Globus pallidus (tissue), 1 donor: Measurements from ENCODE around the gene CCDC73.
A peak's percentile ranks its signal among the peaks of the same experiment; 100 is the strongest.
"Not testable (repeated sequence)": the region's sequence is repeated elsewhere in the genome, so short reads cannot be mapped to it uniquely, and the experiment has no call there.

ENCODE experiments used
- DNase-seq: peaks from one replicate; pipeline ENCODE4 v3.0.0-alpha.2; 2015; ENCODE audit warnings: low spot score

CCDC73 gene

GRCh38 chr11:32794439-32794838 lies at the start of gene CCDC73:
CCDC73 (minus strand) TSS chr11:32794662; CDS start chr11:32760243, 34,419 bp downstream.
- no peak for DNase-seq

DNA sequence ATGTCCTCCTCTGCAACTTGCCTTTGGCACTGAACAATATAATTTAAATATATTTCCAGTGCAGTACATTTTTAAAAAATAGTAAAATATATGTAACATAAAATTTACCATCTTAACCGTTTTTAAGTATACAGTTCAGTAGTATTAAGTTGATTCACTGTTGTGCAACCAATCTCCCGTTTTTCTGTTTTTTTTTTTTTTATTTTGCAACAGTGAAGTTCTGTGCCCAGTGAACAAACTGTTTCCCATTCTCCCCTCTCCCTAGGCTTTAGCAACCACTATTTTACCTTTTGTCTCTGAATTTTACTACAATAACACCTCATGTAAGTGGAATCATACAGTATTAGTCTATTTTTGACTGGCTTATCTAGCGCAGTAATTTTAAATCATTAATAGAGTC lies 49.1 kb upstream of the CCDC73 start:
- DNase-seq, result no peak

GRCh38 chr11:32840587-32840986 lies 46.1 kb upstream of the CCDC73 start:
- DNase-seq, result no peak

- no peak for DNase-seq
Measured at GRCh38 chr11:32839308-32839707, 44.8 kb upstream of the CCDC73 start.

- DNase-seq, result no peak
Measured at GRCh38 chr11:32838505-32839274, 44.2 kb upstream of the CCDC73 start.

DNA sequence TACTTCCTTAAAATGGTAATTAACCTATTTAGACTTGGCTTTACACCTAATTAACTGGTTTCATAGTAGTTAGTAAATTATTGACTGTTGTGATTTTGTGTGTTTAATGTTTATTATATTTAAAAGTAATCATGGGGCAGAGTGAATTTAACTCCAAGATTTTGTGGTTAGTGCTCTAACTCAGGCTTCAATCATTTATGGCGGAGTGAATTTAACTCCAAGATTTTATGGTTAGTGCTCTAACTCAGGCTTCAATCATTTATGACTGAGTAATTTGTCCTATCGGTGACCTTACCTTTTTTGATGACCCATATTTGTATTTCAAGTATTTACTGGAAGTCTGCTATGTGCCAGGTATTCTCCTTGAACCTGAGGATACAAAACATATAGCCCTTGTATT lies 42.5 kb upstream of the CCDC73 start:
- DNase-seq, result no peak

DNA sequence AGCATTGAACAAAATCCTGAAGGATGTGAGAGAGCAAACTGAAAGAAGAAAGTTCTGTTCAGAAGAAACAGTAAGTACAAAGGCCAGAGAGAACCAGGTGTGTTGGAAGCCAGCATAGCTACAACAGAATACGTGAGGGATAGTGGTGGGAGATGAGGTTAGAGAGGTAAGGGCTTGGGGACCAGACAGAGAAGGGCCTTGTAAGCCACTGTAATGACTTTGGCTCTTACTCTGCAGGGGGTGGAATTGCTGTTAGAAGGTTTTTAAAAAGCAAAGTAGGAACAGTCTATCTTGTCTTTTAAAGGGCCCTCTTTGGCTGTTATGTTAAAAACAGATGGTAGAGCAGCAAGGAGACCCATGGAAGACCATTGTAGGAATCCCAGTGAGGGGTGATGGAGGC lies 39.5 kb upstream of the CCDC73 start:
- DNase-seq, result no peak

- no peak for DNase-seq
Measured at GRCh38 chr11:32831221-32831620, 36.8 kb upstream of the CCDC73 start.

- DNase-seq, result no peak
Measured at GRCh38 chr11:32830796-32831195, 36.3 kb upstream of the CCDC73 start.

DNA sequence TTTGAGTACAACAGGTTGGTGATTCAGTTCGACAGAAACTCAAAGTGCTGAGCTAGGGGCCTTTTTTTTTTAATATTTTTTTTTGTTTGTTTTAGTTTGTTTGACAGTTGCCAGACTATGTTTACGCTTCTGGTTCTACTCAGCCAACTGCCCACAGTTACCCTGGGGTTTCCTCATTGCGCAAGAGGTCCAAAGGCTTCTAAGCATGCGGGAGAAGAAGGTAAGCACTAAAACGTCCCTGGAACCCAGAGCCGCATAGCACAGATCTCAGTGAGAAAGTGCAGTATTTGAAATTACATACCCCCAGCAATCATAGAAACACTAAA lies 35.9 kb upstream of the CCDC73 start:
- DNase-seq, result no peak

GRCh38 chr11:32829680-32830412 lies 35.4 kb upstream of the CCDC73 start, which contains the start of gene PRRG4:
PRRG4 (plus strand) TSS chr11:32829927; CDS start chr11:32830530, 603 bp downstream.
- DNase-seq, result peak; percentile 37

DNA sequence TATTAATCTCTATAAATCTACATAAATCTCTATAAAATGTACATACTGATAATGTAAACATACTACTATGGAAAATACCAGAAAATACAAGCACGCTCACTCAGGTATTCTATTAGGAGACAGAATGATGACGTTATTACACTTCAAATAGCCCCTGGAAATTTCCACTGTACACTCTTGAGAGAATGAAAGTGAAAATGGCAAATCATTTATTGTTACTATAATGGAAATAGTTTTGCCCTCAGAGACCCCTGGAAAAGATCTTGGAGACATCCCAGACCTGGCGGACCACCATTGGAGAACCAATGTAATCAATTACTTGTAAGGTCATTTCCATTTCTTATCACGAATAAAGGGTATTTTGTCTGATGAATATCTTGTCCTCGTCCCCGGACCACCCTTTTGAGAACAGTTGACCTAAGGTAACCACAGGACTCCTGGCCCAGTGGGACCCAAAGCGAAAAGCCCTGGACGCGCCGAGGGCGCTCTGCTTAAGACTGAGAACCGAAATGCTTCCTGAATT lies 34.8 kb upstream of the CCDC73 start:
- no peak for DNase-seq

DNA sequence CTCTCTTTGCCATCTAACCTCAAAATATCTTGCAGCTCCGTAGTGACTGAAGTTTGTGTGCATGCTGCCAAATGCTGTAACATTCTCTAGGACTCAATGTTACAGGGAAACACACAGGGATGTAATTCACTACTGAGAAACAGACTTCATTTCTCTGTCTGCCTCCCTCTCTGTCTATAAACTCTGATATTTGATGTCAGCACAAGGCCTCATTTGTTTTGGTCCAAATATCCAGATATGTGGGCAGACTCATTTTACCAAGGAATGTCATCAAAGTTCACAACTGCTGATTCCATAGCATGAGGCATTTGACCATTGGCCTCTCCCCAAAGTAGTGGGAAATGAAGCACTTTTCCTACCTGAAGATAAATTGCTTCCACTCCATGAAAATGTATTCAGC lies 32.8 kb upstream of the CCDC73 start:
- no peak for DNase-seq

DNA sequence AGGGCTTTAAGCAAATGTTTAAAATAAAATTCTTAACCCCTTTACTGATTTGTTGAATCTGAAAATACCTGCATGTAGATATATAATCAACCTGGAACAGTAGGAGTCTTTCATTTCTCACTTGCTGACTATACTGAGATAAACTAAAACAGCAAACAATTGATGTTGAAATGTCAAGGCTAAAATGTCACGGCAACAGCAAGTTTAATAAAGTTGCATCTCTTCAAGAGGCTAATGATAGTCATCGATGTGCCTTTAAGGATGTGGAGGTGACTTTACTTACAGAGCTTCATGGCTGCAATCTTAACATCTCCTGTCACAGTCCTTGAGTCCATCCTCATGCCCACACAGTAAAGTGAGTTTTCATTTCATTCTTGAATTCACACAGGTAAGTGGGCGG lies 31.7 kb upstream of the CCDC73 start:
- no peak for DNase-seq

DNA sequence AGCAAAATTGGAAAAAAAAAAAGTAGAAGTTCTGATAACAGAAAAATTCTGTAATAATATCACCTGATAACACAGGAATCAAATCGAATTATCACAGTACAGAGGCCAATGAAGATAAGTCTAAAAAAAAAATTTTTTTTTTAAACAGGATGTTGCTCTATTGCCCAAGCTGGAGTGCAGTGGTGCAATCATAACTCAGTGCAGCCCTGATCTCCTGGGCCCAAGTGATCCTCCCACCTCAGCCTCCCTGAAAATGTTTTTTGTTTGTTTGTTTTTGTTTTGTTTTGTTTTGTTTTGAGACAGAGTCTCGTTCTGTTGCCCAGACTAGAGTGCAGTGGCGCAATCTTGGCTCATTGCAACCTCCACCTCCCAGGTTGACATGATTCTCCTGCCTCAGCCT lies 29.2 kb upstream of the CCDC73 start:
- not testable (repeated sequence) for DNase-seq

DNA sequence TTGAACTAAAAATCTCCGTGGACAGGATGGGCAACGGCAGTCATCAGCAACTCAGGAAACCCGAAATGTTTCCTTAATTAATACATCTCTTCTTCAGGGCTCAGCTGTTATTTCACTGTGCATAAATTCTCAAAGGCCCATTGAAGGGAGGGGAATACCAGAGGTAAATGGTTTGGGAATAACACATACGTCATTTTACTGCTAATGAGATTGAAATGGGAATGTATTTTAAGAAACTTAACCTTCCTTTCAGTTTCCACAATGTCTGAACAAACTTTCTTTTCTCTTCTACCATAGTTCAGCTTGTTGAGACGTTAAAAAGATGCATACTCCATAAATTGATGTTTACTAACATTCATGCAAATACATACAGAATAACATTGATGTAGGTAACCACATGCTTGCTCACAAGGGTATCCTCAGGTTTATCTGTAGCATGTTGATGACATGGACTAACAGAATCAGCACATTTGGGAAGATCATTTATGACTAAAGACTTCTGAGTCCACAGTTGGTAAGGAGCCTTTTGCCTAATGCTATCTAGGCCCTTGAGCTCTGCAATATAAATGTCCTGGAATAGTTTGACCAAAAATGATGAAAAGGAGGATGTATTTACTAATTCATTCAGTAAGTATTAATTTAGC lies 27.6 kb upstream of the CCDC73 start:
- no peak for DNase-seq

GRCh38 chr11:32821517-32821916 lies 27.1 kb upstream of the CCDC73 start:
- no peak for DNase-seq

- no peak for DNase-seq
Measured at GRCh38 chr11:32820497-32820896, 26.0 kb upstream of the CCDC73 start.

DNA sequence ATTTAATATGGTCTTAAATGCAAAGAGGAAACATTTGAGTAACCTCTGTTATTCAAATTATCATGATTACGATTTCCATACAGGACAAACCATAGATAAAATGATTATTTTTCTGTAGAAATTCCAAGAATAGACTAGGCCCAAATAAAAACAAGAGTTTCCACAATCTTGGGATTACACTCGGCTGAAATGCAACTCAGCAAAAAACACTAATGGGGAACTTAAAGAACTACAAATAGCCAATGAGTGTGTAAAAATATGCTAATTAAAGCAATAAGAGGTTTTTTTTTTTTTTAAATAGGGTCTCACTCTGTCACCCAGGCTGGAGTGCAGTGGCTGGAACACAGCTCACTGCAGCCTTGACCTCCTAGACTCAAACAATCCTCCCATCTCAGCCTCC lies 24.7 kb upstream of the CCDC73 start:
- no peak for DNase-seq

DNA sequence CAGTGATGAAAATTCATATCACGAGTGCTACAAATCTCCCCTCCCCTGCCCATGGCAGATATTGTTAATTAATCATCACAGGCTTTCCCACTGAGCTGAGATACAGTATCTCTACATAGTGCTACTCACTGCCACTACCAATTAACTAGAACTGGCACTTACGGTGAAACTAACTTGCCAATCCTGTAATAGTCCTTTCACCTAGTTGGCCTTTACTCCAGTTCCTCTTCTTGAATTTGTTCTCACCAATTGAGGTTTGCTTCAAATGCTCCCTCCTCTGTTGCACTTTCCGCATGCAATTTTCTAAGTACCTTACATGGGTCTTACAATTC lies 23.4 kb upstream of the CCDC73 start:
- DNase-seq, result no peak

DNA sequence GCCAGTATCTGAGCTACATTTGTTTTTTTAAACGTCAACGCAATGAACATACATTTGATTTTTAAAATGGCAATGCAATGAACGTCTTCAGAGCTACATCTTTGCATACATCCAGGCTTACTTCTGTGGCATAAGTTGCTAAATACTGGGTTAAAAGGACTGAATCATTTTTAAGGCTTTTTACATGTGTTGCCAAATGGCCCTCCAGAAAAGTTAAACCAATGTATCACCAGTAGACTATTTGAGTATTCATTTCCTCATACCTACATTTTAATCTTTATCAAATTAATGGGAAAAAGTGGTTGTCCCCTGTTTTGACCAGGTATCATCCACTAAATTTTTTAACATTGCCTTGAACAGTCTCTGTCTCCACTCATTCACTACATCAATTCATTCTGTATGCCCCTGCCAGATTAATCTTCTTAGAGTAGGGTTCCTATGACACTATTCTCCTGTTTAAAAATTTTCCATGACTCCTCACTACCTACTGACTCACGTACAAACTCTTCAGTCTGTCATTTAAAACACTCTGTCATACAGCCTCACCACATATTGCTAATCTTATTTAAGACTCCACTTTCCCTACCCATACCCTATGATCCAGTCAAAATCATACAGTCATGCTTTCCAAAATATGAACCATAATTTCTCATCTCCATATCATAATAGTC lies 22.9 kb upstream of the CCDC73 start:
- no peak for DNase-seq

DNA sequence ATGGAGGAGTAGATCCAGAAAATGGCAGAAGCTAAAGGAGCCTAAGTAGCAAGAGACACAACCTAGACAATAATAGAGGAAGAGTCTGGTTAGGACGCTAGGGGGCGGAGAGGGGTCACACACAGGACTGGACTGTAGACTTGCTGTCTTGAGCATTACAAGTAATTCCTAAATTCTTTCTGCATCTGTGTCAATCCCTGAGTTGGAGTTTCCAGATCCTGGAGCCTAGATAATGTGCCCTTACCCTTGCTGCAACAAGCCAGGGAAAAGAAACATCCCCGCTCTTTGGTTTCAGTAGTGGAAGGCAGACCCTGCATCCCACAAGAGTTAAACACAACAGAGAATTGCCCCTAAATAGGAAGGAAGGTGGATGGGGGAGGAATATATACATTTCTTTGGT lies 14.9 kb upstream of the CCDC73 start:
- DNase-seq, result peak; percentile 69
